PC-9 (cell line): Measurements from ENCODE around the gene GCHFR. TPM values are rescaled to one million over a fixed set of nuclear protein-coding genes. Genes with fewer than 3 reads are reported as not detected.

Experiments used
- BruUV-seq: library from RNA; stranded (reverse); fragments of 400-500 nt; replicated peaks from 2 replicates; lab custom pipeline; 2021; lab: Mats Ljungman, UMichigan
- CTCF ChIA-PET: fragments of 300-600 bp; sonication (Branson Sonifier 250); formaldehyde crosslinking; loops from one replicate; lab custom pipeline; 2022; ENCODE audit warnings: antibody characterized with exemption; lab: Charles Lee
- POLR2A ChIA-PET: fragments of 300-600 bp; sonication (Branson Sonifier 250); formaldehyde crosslinking; loops from one replicate; lab custom pipeline; 2022; ENCODE audit warnings: antibody characterized with exemption; ENCODE audit not compliant: unreplicated experiment; lab: Charles Lee
- DNase-seq, 2 experiments: peaks; one replicate each; pipeline versions ENCODE4 v3.0.0 to v3.0.0-alpha.2; 2015 to 2022; ENCODE audit warnings: mixed read lengths in 1 of 2
- H2AFZ ChIP-seq: fragments of 200-600 bp; sonication (generic); 2 replicates; pipeline ENCODE4 v1.8.1; 2017; ENCODE audit warnings: antibody characterized with exemption
- H3F3A ChIP-seq: fragments of 200-600 bp; sonication (generic); 2 replicates; pipeline ENCODE4 v1.8.1; 2017; ENCODE audit warnings: antibody characterized with exemption, mild to moderate bottlenecking, low read depth; ENCODE audit not compliant: insufficient read depth
- H3K27ac ChIP-seq: fragments of 200-600 bp; sonication (generic); 2 replicates; pipeline ENCODE4 v1.6.1; 2016; ENCODE audit warnings: mixed run types
- H3K27me3 ChIP-seq: fragments of 200-600 bp; sonication (generic); 2 replicates; pipeline ENCODE4 v1.6.1; 2016; ENCODE audit warnings: low read depth, mixed run types; ENCODE audit not compliant: insufficient read depth
- H3K36me3 ChIP-seq: fragments of 200-600 bp; sonication (generic); 2 replicates; pipeline ENCODE4 v1.6.1; 2016; ENCODE audit warnings: low read depth, mixed run types
- H3K4me1 ChIP-seq: fragments of 200-600 bp; sonication (generic); replicated peaks from 2 replicates; pipeline ENCODE4 v1.6.1; 2016; ENCODE audit warnings: mixed run types; ENCODE audit not compliant: insufficient read depth
- H3K4me2 ChIP-seq: fragments of 200-600 bp; sonication (generic); 2 replicates; pipeline ENCODE4 v1.6.1; 2017; ENCODE audit warnings: mixed run types
- H3K4me3 ChIP-seq: fragments of 200-600 bp; sonication (generic); 2 replicates; pipeline ENCODE4 v1.6.1; 2016; ENCODE audit warnings: mixed run types
- H3K79me2 ChIP-seq: fragments of 200-600 bp; sonication (generic); 2 replicates; pipeline ENCODE4 v1.6.1; 2017; ENCODE audit warnings: low read depth, mixed run types
- H3K9me2 ChIP-seq: fragments of 200-600 bp; sonication (generic); 2 replicates; pipeline ENCODE4 v1.8.1; 2017; ENCODE audit warnings: mild to moderate bottlenecking; ENCODE audit not compliant: insufficient read depth
- H3K9me3 ChIP-seq: fragments of 200-600 bp; sonication (generic); 2 replicates; pipeline ENCODE4 v1.8.1; 2016; ENCODE audit warnings: low read depth; ENCODE audit not compliant: insufficient read depth
- H4K20me1 ChIP-seq: fragments of 200-600 bp; sonication (generic); 2 replicates; pipeline ENCODE4 v1.8.1; 2017; ENCODE audit not compliant: insufficient read depth
- EZH2 ChIP-seq: fragments of 200-600 bp; sonication (generic); IDR thresholded peaks from 2 replicates; pipeline ENCODE4 v1.8.0; 2017; ENCODE audit warnings: antibody characterized with exemption, low read depth
- intact Hi-C: fragments of 100-400 bp; cut with micrococcal nuclease; formaldehyde crosslinking; loops from one replicate; pipeline ENCODE4 v1.10.0; 2022; ENCODE audit not compliant: unreplicated experiment
- total RNA-seq: library from RNA; stranded (reverse); gene quantifications from 2 replicates; pipeline ENCODE4 v1.2.3, GENCODE V29; 2021
- TF ChIP-seq, protein P1 (sequence below): fragments of 200-600 bp; sonication (generic); conservative IDR thresholded peaks from 2 replicates; pipeline ENCODE4 v1.6.1; 2017; ENCODE audit warnings: mixed run types, antibody characterized with exemption, mild to moderate bottlenecking, moderate library complexity

GCHFR gene
- total RNA-seq, 1 experiment from 2014 or later, result 1.5 TPM

DNA sequence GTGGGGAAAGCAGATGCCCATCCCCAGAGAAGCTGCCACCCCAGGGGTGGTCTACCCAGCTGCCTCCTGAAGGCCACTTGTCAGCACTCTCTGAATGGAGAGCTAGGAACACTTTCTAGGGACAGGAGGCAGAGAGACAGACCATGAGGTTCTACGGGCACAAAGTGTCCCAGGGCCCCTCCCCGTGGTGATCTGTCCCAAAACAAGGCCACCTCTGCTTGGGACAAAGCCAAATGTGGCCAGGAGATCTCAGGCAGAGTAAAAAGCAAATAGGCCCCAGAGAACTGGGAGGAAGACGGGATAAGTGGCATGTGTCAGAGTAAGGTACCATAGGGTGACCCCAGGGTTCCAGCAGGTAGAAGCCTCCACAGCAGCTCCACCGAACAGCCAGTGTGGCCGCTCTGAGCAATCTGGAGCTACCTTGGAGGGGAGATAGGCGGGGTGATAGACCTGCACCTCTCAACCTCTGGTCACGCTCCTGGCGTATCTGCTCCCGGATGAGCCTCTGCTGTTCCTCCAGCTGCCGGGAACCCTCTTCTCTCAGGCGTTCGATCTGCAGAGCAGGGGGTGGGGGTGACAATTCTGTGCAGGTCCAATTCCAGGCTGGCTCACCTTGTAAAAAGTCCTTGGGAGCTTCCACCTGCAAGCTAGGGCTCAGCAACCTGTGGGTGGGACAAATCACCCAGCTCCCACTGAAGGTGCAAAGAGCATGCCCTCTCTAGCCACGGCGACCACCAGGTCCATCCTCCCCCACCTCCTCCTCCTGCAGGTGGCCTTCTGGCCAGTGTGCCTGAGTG is 12.1 kb downstream of the GCHFR start:
- peaks cover 21% of the 10 kb centered on the region for H3F3A ChIP-seq
- no peaks in the 10 kb centered on the region for H3K27me3 ChIP-seq
- TF ChIP-seq EZH2, result no peak
- TF ChIP-seq, protein P1, sequence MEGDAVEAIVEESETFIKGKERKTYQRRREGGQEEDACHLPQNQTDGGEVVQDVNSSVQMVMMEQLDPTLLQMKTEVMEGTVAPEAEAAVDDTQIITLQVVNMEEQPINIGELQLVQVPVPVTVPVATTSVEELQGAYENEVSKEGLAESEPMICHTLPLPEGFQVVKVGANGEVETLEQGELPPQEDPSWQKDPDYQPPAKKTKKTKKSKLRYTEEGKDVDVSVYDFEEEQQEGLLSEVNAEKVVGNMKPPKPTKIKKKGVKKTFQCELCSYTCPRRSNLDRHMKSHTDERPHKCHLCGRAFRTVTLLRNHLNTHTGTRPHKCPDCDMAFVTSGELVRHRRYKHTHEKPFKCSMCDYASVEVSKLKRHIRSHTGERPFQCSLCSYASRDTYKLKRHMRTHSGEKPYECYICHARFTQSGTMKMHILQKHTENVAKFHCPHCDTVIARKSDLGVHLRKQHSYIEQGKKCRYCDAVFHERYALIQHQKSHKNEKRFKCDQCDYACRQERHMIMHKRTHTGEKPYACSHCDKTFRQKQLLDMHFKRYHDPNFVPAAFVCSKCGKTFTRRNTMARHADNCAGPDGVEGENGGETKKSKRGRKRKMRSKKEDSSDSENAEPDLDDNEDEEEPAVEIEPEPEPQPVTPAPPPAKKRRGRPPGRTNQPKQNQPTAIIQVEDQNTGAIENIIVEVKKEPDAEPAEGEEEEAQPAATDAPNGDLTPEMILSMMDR, result no peak
- peak overlapping the region; percentile 79 for H3K27ac ChIP-seq
- H2AFZ ChIP-seq, result no peak overlapping the region
- no peak overlapping the region for H3K4me3 ChIP-seq
- BruUV-seq, result no TSS peak
- 0 out of 2 replicates have a peak, but pooled peaks cover 4% of the 10 kb centered on the region for H3K36me3 ChIP-seq
- H3K79me2 ChIP-seq, result no peaks in the 10 kb centered on the region
- no peaks in the 10 kb centered on the region for H3K9me2 ChIP-seq
- H3K4me1 ChIP-seq, result peaks cover 28% of the 10 kb centered on the region
- ChIA-PET CTCF (interaction anchor here (1.1 to 1.2 kb wide), 2 partner anchors 29 to 83 kb away, joined by 3 to 13 read pairs; no protein-coding TSS in a partner anchor), POLR2A (interaction anchor here (0.6 to 0.9 kb wide), 4 partner anchors 19 to 331 kb away, joined by 3 to 8 read pairs (median 4); no protein-coding TSS in a partner anchor)
- peak overlapping the region; percentile 66 for H3K4me2 ChIP-seq
- DNase-seq, result no peak
- intact Hi-C loops, result loop anchor here (2.0 to 10.0 kb wide), 3 partner anchors 21 to 181 kb away; partner anchors contain the start of genes KNL1, RAD51 and RMDN3
- H4K20me1 ChIP-seq, result no peaks in the 10 kb centered on the region
- H3K9me3 ChIP-seq, result no peaks in the 10 kb centered on the region

DNA sequence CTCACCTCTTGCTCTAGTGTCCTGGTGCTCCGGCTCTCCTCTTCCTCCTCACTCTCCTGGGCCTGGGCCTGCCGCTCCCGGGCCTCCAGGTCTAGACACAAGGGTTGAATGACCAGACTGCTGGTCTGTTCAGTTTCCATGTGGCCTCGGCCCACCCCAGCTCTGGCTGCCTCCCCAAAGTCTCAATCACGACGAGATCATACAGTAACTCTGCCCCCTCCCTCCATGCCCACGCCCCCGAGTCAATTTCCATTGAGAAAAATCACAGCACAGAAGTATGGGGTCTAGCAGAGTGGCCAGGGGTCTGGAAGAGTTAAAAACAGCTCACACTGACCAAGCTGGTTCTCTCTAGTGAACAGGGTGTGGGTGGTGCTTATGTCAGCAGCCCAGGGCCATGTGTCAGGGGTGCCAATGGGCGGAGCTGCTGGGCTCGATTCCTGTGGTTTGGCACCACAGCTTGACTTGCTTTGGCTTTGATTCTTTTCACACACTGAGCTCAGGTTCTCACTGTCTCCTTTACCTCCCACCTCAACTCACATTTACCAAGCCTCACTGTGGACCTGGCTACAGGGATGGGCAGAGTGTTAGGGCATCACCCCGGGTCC is 12.8 kb downstream of the GCHFR start:
- ChIA-PET POLR2A (interaction anchor here (0.6 to 0.9 kb wide), 7 partner anchors 20 to 543 kb away, joined by 3 to 12 read pairs (median 8); no protein-coding TSS in a partner anchor), CTCF (interaction anchor here (0.6 to 1.2 kb wide), 3 partner anchors 30 to 483 kb away, joined by 3 to 13 read pairs (median 5); no protein-coding TSS in a partner anchor)
- DNase-seq, result peak; percentile 89
- H3F3A ChIP-seq, result peaks cover 14% of the 10 kb centered on the region; the same call in 1 of the 2 replicates
- peaks cover 21% of the 10 kb centered on the region for H3K4me1 ChIP-seq
- peak overlapping the region; percentile 79 for H3K27ac ChIP-seq
- TF ChIP-seq EZH2, result no peak
- H4K20me1 ChIP-seq, result no peaks in the 10 kb centered on the region
- H3K36me3 ChIP-seq, result 0 out of 2 replicates have a peak, but pooled peaks cover 4% of the 10 kb centered on the region
- H2AFZ ChIP-seq, result no peak overlapping the region
- H3K79me2 ChIP-seq, result no peaks in the 10 kb centered on the region
- H3K9me2 ChIP-seq, result no peaks in the 10 kb centered on the region
- no TSS peak for BruUV-seq
- H3K4me2 ChIP-seq, result peak overlapping the region; percentile 66
- H3K9me3 ChIP-seq, result no peaks in the 10 kb centered on the region
- intact Hi-C loops, result loop anchor here (2.0 to 10.0 kb wide), 3 partner anchors 22 to 182 kb away; partner anchors contain the start of genes KNL1, RAD51 and RMDN3
- H3K27me3 ChIP-seq, result no peaks in the 10 kb centered on the region
- no peak overlapping the region for H3K4me3 ChIP-seq

DNA sequence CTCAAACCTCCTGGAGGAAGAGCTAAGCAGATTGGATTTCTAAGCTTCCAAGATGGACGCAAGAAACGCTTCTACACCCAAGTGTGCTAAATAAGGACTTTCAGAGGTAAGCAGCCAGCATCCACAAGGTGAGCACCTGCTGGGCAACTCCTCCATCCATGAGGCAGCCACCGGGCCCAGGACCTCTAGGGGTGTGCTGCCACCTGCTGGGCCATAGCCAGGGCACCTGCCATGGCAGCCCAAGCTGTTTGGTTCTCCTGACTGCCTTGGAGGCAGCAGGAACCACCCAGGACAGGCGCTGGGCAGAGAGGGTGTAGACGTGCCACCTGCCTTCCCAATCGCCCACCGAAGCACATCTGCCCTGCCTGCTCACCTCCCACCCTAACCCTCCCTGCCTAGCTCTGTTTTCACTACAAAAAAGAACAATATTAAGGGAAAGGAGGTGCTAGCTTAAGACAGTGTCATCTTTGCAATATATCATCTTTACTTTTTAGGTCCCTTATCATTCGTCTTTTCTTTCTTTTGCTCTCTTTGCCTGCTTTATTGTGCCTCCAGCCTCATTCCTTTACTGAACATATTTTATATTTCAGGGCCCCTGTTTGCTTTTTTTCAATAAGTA is 18.9 kb downstream of the GCHFR start:
- Histone ChIP-seq H3K27me3 (no peaks in the 10 kb centered on the region), H2AFZ (no peak overlapping the region), H3K79me2 (peaks cover 33% of the 10 kb centered on the region), H3K27ac (no peak overlapping the region), H4K20me1 (no peaks in the 10 kb centered on the region), H3K9me3 (no peaks in the 10 kb centered on the region), H3K4me1 (peaks cover 35% of the 10 kb centered on the region), H3F3A (peaks cover 35% of the 10 kb centered on the region), H3K4me2 (no peak overlapping the region), H3K9me2 (no peaks in the 10 kb centered on the region), H3K4me3 (no peak overlapping the region), H3K36me3 (no peaks in the 10 kb centered on the region)
- no peak for TF ChIP-seq EZH2
- TF ChIP-seq, protein P1, result peak; percentile 79
- peak; percentile 73 to 85 for DNase-seq
- no TSS peak for BruUV-seq
- intact Hi-C loops, result loop anchor here (1.0 to 2.0 kb wide), 2 partner anchors 36 to 104 kb away; no protein-coding TSS in a partner anchor
- ChIA-PET POLR2A (no interaction called here), CTCF (interaction anchor here (1.2 to 1.7 kb wide), 3 partner anchors 36 to 109 kb away, joined by 7 to 9 read pairs (median 7); no protein-coding TSS in a partner anchor)
